H9 (cell line): ENCODE results near the gene TTC28. TPM values are rescaled to one million over a fixed set of nuclear protein-coding genes. Genes with fewer than 3 reads are reported as not detected.
A peak's percentile ranks its signal among the peaks of the same experiment; 100 is the strongest.

Source experiments
- DNase-seq: peaks from one replicate; pipeline ENCODE4 v3.0.0-alpha.2; 2017
- H2AFZ ChIP-seq: one replicate; pipeline ENCODE4 v1.6.1; 2013; ENCODE audit warnings: mild to moderate bottlenecking, low read length, control low read depth, moderate library complexity
- H2AK5ac ChIP-seq: 2 replicates; pipeline ENCODE4 v1.6.1; 2013; ENCODE audit warnings: low read length, control low read depth, mixed read lengths; ENCODE audit not compliant: insufficient read length
- H2BK120ac ChIP-seq: one replicate; pipeline ENCODE4 v1.6.1; 2013; ENCODE audit warnings: low read depth, mild to moderate bottlenecking, low read length, control low read depth, inconsistent platforms; ENCODE audit not compliant: poor library complexity, severe bottlenecking
- H2BK12ac ChIP-seq: 2 replicates; pipeline ENCODE4 v1.6.1; 2013; ENCODE audit warnings: low read length, control low read depth, mixed read lengths, low read depth; ENCODE audit not compliant: insufficient read length
- H2BK15ac ChIP-seq: 2 replicates; pipeline ENCODE4 v1.6.1; 2013; ENCODE audit warnings: low read depth, low read length, control low read depth
- H2BK20ac ChIP-seq: one replicate; pipeline ENCODE4 v1.6.1; 2013; ENCODE audit warnings: low read depth, mild to moderate bottlenecking, low read length, control low read depth, inconsistent platforms; ENCODE audit not compliant: poor library complexity, severe bottlenecking
- H2BK5ac ChIP-seq: 2 replicates; pipeline ENCODE4 v1.6.1; 2013; ENCODE audit warnings: low read length, control low read depth, mixed read lengths; ENCODE audit not compliant: insufficient read length
- H3K14ac ChIP-seq: 2 replicates; pipeline ENCODE4 v1.6.1; 2013; ENCODE audit warnings: low read length, control low read depth; ENCODE audit not compliant: insufficient read depth
- H3K18ac ChIP-seq: 2 replicates; pipeline ENCODE4 v1.6.1; 2013; ENCODE audit warnings: low read depth, mild to moderate bottlenecking, mixed read lengths, low read length, control low read depth; ENCODE audit not compliant: insufficient read length
- H3K23ac ChIP-seq: 2 replicates; pipeline ENCODE4 v1.6.1; 2013; ENCODE audit warnings: low read length, control low read depth, mixed read lengths, low read depth; ENCODE audit not compliant: insufficient read length
- H3K23me2 ChIP-seq: 2 replicates; pipeline ENCODE4 v1.6.1; 2013; ENCODE audit warnings: low read depth, mild to moderate bottlenecking, mixed read lengths, low read length, control low read depth; ENCODE audit not compliant: insufficient read length, poor library complexity, severe bottlenecking
- H3K27ac ChIP-seq: 2 replicates; pipeline ENCODE4 v1.5.1; 2013; ENCODE audit warnings: low read length, control low read depth, mixed read lengths, low read depth; ENCODE audit not compliant: insufficient read length
- H3K27me3 ChIP-seq: 2 replicates; pipeline ENCODE4 v1.6.1; 2013; ENCODE audit warnings: low read length, control low read depth, inconsistent platforms; ENCODE audit not compliant: insufficient read depth
- H3K4ac ChIP-seq: 2 replicates; pipeline ENCODE4 v1.6.1; 2013; ENCODE audit warnings: low read depth, mild to moderate bottlenecking, control low read depth, inconsistent platforms, low read length, moderate library complexity
- H3K4me1 ChIP-seq: 2 replicates; pipeline ENCODE4 v1.6.1; 2013; ENCODE audit warnings: low read length, control low read depth, inconsistent platforms; ENCODE audit not compliant: insufficient read depth
- H3K4me2 ChIP-seq: 2 replicates; pipeline ENCODE4 v1.6.1; 2013; ENCODE audit warnings: low read length, control low read depth, mixed read lengths; ENCODE audit not compliant: insufficient read length, insufficient read depth
- H3K56ac ChIP-seq: 2 replicates; pipeline ENCODE4 v1.6.1; 2013; ENCODE audit warnings: low read depth, mild to moderate bottlenecking, mixed read lengths, low read length, control low read depth; ENCODE audit not compliant: insufficient read length
- H3K79me1 ChIP-seq: 2 replicates; pipeline ENCODE4 v1.6.1; 2013; ENCODE audit warnings: low read depth, mild to moderate bottlenecking, moderate library complexity, low read length, control low read depth, inconsistent platforms; ENCODE audit not compliant: insufficient read depth, poor library complexity, severe bottlenecking
- H3K79me2 ChIP-seq: 2 replicates; pipeline ENCODE4 v1.6.1; 2013; ENCODE audit warnings: low read length, control low read depth, inconsistent platforms; ENCODE audit not compliant: insufficient read depth
- H3K9ac ChIP-seq: 2 replicates; pipeline ENCODE4 v1.6.1; 2013; ENCODE audit warnings: low read length, control low read depth, mixed read lengths; ENCODE audit not compliant: insufficient read length; ENCODE audit errors: extremely low read depth
- H3K9me3 ChIP-seq: one replicate; pipeline ENCODE4 v1.6.1; 2013; ENCODE audit warnings: low read depth, low read length, inconsistent platforms; ENCODE audit not compliant: control insufficient read depth
- H3T11ph ChIP-seq: one replicate; pipeline ENCODE4 v1.6.1; 2013; ENCODE audit warnings: mild to moderate bottlenecking, low read length, control low read depth, inconsistent platforms
- H4K20me1 ChIP-seq: one replicate; pipeline ENCODE4 v1.6.1; 2013; ENCODE audit not compliant: control insufficient read depth, insufficient read length, insufficient read depth
- H4K5ac ChIP-seq: 2 replicates; pipeline ENCODE4 v1.6.1; 2013; ENCODE audit warnings: low read depth, mild to moderate bottlenecking, mixed read lengths, low read length, control low read depth; ENCODE audit not compliant: insufficient read length
- H4K8ac ChIP-seq: replicated peaks from 2 replicates; pipeline ENCODE4 v1.6.1; 2013; ENCODE audit warnings: low read length, control low read depth, mixed read lengths, low read depth; ENCODE audit not compliant: insufficient read length
- H4K91ac ChIP-seq: 2 replicates; pipeline ENCODE4 v1.6.1; 2013; ENCODE audit warnings: low read depth, mild to moderate bottlenecking, moderate library complexity, mixed read lengths, low read length, control low read depth; ENCODE audit not compliant: insufficient read length
- H3K27ac Mint-ChIP-seq, 3 experiments: 2 replicates in 2 of 3; 3 replicates in 1 of 3; pipeline ENCODE4 v1.8.0; 2020 to 2021; ENCODE audit warnings: mixed read lengths in 3 of 3, mild to moderate bottlenecking in 1 of 3, moderate library complexity in 1 of 3
- H3K27me3 Mint-ChIP-seq: 2 replicates; pipeline ENCODE4 v1.8.0; 2021; ENCODE audit warnings: low read depth, mild to moderate bottlenecking, moderate library complexity, mixed read lengths
- H3K36me3 Mint-ChIP-seq, 3 experiments: 2 replicates in 2 of 3; 3 replicates in 1 of 3; pipeline ENCODE4 v1.8.0; 2020 to 2021; ENCODE audit warnings: low read depth in 3 of 3, mixed read lengths in 3 of 3; ENCODE audit not compliant: insufficient read depth in 1 of 3
- H3K4me1 Mint-ChIP-seq, 2 experiments: 2 replicates each; pipeline ENCODE4 v1.8.0; 2020; ENCODE audit warnings: mixed read lengths in 2 of 2
- H3K4me3 Mint-ChIP-seq, 2 experiments: 2 replicates in 1 of 2; 3 replicates in 1 of 2; pipeline ENCODE4 v1.8.0; 2020 to 2021; ENCODE audit warnings: mild to moderate bottlenecking in 2 of 2, mixed read lengths in 2 of 2, moderate library complexity in 1 of 2
- H3K9me3 Mint-ChIP-seq, 2 experiments: 2 replicates in 1 of 2; 3 replicates in 1 of 2; pipeline ENCODE4 v1.8.0; 2020; ENCODE audit warnings: mild to moderate bottlenecking in 2 of 2, mixed read lengths in 2 of 2, moderate library complexity in 1 of 2
- WGBS: extraction: QIAGEN DNeasy Blood & Tissue Kit; methylation state at CpG from one replicate; pipeline ENCODE4 v1.1.7; 2013; ENCODE audit warnings: missing lambda C conversion rate, low lambda C conversion rate, mixed read lengths; ENCODE audit not compliant: insufficient read length; ENCODE audit errors: extremely low coverage; 5-methylcytosine and 5-hydroxymethylcytosine counted together
- total RNA-seq: library from RNA; stranded (reverse); gene quantifications from 2 replicates; pipeline ENCODE4 v1.2.1, GENCODE V29; 2021
- TF ChIP-seq, protein P1 (sequence below): fragments of 200-600 bp; sonication (generic); conservative IDR thresholded peaks from 3 replicates; pipeline ENCODE4 v1.8.0; 2021; ENCODE audit warnings: antibody characterized with exemption, mild to moderate bottlenecking

TTC28 gene
- total RNA-seq, 1 experiment from 2014 or later: 13.6 TPM

DNA sequence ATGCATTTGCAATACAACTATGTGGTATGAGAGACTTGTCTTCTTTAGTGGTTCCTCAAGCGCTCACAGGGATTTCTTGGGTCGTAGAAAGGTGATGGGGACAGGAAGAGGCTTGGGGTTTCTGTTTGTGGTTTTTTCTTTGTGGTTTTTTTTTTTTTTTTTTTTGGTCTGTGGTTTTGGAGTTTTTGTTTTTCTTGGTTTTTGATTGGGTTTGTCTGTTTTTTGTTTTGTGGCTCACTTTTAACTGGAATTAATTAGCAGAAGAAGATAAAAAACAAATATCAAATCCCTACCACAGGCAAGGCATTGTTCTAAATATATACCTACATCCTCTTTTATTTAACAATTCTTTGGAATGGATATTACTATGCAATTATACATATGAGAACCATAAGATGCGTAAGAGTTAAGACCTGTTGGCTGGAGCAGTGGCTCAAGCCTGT lies 5.5 kb downstream of the TTC28 start:
- H3K23ac ChIP-seq: no peak overlapping the region
- H3K79me1 ChIP-seq: no peaks in the 10 kb centered on the region
- no peak overlapping the region for H2BK20ac ChIP-seq
- H3K4ac ChIP-seq: no peak overlapping the region
- peaks cover 5 to 9% of the 10 kb centered on the region in 2 experiments; a peak in 4 of 5 replicates for H3K9me3 Mint-ChIP-seq
- no peaks in the 10 kb centered on the region for H3K9me3 ChIP-seq
- peaks cover 0 to 3% of the 10 kb centered on the region in 2 experiments; a peak in 1 of 4 replicates for H3K4me1 Mint-ChIP-seq
- H4K8ac ChIP-seq: no peak overlapping the region
- no peak overlapping the region for H3T11ph ChIP-seq
- H3K56ac ChIP-seq: no peak overlapping the region
- no peak overlapping the region for H2BK15ac ChIP-seq
- no peak overlapping the region for H3K18ac ChIP-seq
- no CpG with 5 or more reads among the region's 3 CpGs for whole genome bisulfite sequencing
- no peaks in the 10 kb centered on the region for H3K4me1 ChIP-seq
- H3K14ac ChIP-seq: no peak overlapping the region
- no peak overlapping the region for H2BK12ac ChIP-seq
- peak overlapping the region in 1 of 3 experiments; percentile 29; a peak in 1 of 7 replicates for H3K27ac Mint-ChIP-seq
- peaks cover 0 to 14% (median 0%) of the 10 kb centered on the region in 3 experiments; a peak in 4 of 7 replicates for H3K36me3 Mint-ChIP-seq
- H4K91ac ChIP-seq: no peak overlapping the region
- TF ChIP-seq, protein P1, sequence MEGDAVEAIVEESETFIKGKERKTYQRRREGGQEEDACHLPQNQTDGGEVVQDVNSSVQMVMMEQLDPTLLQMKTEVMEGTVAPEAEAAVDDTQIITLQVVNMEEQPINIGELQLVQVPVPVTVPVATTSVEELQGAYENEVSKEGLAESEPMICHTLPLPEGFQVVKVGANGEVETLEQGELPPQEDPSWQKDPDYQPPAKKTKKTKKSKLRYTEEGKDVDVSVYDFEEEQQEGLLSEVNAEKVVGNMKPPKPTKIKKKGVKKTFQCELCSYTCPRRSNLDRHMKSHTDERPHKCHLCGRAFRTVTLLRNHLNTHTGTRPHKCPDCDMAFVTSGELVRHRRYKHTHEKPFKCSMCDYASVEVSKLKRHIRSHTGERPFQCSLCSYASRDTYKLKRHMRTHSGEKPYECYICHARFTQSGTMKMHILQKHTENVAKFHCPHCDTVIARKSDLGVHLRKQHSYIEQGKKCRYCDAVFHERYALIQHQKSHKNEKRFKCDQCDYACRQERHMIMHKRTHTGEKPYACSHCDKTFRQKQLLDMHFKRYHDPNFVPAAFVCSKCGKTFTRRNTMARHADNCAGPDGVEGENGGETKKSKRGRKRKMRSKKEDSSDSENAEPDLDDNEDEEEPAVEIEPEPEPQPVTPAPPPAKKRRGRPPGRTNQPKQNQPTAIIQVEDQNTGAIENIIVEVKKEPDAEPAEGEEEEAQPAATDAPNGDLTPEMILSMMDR: no peak
- H2AFZ ChIP-seq: no peak overlapping the region
- H3K27me3 Mint-ChIP-seq: peaks cover 8% of the 10 kb centered on the region
- no peak overlapping the region for H3K4me2 ChIP-seq
- H3K79me2 ChIP-seq: no peaks in the 10 kb centered on the region
- no peak overlapping the region for H2BK5ac ChIP-seq
- H3K9ac ChIP-seq: no peak overlapping the region
- no peak overlapping the region for H3K27ac ChIP-seq
- no peaks in the 10 kb centered on the region for H4K20me1 ChIP-seq
- peaks cover 4% of the 10 kb centered on the region for H3K23me2 ChIP-seq
- no peak overlapping the region for H3K4me3 Mint-ChIP-seq
- DNase-seq: no peak
- H3K27me3 ChIP-seq: no peaks in the 10 kb centered on the region; the same call in 1 of the 2 replicates
- no peak overlapping the region for H2AK5ac ChIP-seq
- no peak overlapping the region for H2BK120ac ChIP-seq
- no peak overlapping the region for H4K5ac ChIP-seq
